LNCAP (cell line): ENCODE results near the gene BAG5.

Experiments
- TF ChIP-seq, protein P1 (sequence below): fragments of 450-650 bp; IDR thresholded peaks from 2 replicates; pipeline ENCODE4 v1.5.1; 2017; ENCODE audit warnings: mild to moderate bottlenecking

BAG5 gene

DNA sequence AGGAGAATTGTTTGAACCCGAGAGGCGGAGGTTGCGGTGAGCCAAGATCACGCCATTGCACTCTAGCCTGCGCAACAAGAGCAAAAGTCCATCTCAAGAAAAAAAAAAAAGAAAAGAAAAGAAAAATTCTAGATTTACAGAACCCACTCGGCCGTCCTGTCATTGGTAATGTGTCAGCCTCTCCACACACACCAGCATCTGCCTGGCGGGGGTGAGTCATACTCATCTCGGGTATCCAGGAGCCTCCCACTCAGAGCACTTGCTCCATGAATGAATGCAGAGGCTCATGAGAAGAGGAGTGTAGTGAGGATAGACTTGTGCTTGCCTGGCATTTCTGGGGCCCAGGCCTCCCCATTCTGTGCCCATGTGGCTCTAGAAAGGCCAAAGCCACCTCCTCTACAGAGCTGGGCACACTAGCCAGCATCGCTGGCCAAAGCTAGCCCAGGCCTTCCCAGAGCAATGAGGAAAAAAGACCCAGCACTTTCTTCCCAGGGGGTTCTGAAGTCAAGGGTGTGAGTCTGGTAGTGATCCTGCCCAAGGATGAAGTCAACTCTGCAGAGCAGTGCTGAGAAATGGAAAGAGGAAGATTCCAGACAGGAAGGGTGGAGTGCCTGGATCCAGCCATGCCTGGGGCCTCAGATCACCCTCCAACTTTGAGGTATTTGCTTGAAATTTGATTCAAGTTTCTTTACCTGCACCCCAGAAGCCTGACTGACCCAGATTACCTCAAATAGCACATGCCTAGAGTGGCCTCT, 35.3 kb upstream of the BAG5 start:
- TF ChIP-seq, protein P1, sequence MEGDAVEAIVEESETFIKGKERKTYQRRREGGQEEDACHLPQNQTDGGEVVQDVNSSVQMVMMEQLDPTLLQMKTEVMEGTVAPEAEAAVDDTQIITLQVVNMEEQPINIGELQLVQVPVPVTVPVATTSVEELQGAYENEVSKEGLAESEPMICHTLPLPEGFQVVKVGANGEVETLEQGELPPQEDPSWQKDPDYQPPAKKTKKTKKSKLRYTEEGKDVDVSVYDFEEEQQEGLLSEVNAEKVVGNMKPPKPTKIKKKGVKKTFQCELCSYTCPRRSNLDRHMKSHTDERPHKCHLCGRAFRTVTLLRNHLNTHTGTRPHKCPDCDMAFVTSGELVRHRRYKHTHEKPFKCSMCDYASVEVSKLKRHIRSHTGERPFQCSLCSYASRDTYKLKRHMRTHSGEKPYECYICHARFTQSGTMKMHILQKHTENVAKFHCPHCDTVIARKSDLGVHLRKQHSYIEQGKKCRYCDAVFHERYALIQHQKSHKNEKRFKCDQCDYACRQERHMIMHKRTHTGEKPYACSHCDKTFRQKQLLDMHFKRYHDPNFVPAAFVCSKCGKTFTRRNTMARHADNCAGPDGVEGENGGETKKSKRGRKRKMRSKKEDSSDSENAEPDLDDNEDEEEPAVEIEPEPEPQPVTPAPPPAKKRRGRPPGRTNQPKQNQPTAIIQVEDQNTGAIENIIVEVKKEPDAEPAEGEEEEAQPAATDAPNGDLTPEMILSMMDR, result no peak

DNA sequence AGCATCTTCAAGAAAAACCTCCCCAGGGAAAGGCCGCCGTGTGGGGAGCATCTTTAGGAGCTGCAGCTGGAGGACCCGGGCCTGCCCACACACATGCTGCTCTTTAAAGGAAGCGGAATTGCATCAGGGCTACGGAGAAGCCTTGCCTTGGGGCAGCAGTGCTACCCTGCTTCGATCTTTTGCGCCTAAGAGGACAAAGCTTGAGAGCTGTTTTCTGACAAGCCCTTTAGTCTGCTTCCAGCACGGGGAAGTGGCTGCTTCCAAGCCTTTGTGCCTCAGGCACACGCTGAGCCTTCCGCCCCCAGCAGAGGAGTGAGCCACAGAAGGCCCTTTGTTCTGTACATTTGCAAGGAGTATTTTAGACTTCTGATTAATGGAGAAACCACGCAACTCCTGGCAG, 31.8 kb upstream of the BAG5 start:
- TF ChIP-seq, protein P1, result no peak

DNA sequence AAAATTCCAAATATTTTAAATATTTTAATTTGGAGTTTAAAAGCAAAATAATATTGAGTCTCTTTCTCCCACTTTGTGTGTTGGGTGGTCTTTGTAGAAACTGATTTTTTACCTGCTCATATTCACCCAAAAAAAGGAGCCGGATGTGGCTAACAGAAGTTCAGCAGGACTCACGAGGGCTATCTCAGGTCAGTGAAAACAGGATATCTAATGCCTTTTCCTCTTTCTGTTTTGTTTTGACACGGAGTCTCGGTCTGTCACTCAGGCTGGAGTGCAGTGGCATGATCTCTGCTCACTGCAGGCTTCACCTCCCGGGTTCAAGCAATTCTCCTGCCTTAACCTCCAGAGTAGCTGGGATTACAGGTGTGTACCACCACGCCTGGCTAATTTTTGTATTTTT, 31.1 kb upstream of the BAG5 start:
- TF ChIP-seq, protein P1, result no peak

DNA sequence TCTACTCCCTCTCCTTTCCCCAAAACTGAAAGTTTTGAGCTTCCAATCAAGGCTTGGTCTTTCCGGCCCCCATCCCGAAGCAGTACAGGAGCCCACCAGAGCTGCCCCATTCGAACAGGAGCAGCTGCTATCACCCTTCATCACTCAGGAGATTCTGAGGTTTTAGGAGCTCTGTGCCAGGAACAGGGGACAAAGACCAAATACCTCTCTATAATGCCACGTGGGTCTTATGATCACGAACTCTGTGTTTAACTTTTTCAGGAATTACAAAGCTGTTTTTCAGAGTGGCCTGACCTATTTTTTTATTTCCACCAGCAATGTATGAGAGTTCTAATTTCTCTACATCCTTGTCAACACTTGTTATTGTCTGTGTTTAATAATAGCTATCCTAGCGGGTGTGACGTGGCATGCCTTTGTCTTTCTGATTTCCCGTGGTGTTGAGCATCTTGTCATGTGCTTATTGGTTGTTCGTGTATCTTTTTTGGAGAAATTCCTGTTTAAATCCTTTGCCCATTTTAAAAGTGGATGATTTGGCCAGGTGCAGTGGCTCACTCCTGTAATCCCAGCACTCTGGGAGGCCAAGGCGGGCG, 22.0 kb upstream of the BAG5 start:
- TF ChIP-seq, protein P1, result no peak

DNA sequence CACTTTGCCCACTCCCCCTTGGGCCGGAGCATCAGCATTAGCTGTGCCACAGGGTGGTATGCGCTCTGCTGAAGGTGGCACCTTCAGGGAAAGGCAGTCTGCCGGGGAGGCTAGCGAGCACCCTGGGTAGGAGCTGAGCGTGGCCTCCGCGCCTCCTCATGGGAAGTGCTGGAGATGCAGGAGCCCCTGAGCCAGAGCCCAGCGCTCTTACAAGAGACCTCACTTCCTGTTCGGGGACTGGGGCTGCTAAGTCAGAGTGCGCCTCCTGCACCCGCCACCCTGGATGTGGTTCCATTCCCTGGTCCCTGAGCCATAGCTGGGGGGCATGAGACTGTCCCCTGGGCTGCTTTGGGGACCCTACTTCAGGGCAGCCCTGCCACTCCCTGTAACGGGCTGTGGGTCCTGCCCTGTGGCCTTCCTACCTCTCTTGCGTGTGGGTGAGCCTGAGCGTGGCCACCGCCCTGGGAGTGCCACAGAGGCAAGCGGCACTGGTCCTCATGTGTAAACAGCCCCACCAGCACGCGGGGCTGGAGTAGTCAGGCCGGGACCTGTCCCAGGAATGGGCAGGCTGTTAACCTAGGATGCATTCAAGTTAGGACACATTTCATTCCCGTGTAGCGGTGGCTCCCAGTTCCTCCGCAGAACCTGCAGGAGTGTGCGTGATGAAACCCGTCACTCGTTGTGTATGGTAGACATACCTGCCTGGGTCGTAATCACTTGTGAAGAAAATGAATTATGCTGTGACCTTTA, 19.7 kb upstream of the BAG5 start:
- TF ChIP-seq, protein P1, result no peak

DNA sequence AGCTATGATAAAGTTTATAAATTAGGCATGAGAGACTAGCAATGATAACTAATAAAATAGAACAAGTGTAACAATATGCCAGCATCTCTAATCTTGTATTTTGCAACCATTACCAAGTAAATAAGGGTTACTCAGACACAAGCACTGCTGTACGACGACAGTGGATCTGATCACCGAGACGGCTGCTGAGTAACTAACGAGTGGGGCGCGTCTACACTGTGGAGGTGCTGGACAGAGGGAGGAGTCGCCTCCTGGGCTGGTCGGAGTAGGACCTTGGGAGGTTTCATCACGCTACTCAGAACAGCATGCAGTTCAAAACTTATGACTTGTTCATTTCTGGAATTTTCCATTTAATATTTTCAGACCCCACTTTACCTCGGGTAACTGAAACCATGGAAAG, 18.7 kb upstream of the BAG5 start:
- TF ChIP-seq, protein P1, result no peak

DNA sequence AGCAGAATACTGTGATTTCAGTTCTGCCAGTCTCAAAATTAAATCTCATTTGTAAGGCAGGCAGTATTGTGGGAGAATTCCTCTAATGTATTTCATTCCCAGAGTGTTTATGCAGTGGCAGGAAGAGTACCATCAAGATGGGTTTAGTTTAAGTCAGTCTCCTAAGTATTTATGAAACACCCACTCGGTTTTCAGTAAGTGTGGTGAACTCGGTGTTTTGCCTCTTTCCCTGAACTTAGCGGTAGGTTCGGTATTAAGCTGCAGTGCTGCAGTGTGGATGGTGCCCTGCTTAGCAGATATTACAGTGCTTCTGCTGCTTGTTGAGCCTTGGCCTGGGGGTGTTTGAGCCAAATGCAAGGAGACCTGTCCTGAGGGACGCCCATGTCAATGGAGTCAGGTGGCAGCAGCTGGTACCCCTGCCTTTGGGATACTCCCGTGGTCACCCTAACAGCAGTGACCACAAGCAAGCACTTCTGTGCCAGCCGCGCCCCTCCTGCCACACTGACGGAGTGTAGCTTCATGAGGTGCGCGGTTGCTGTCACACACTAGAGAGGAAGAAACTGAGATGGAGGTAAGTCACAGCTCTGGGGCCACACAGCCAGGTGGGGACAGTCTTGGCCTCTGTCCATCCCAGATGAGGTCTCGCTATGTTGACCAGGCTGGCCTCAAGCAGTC, 16.1 kb upstream of the BAG5 start:
- TF ChIP-seq, protein P1, result no peak
